ENCODE measurements around the gene RCBTB1.

GRCh38 chr13:49546561-49546960, 38.8 kb downstream of the RCBTB1 start:
- TF ChIP-seq CTCF (IDR thresholded peaks at IDR 0.05) = no peak
- TF ChIP-seq POLR2A (IDR thresholded peaks at IDR 0.05) = no peak
